HepG2 (cell line): ENCODE data around the gene RAPGEF5.

Experiments
- CBX1 ChIP-seq: IDR thresholded peaks from one replicate; pipeline ENCODE4 v1.6.1; 2016; ENCODE audit warnings: antibody characterized with exemption, low read depth
- ZBTB10 ChIP-seq: sonication (generic); formaldehyde crosslinking; IDR thresholded peaks from 2 replicates; pipeline ENCODE4 v1.4.0; 2020; ENCODE audit warnings: missing genetic modification reagents, borderline replicate concordance
- ZNF350 ChIP-seq: sonication (generic); formaldehyde crosslinking; IDR thresholded peaks from 2 replicates; pipeline ENCODE4 v1.4.0; 2020; ENCODE audit warnings: mild to moderate bottlenecking, low read depth, missing genetic modification reagents, borderline replicate concordance
- ZSCAN31 ChIP-seq: sonication (generic); formaldehyde crosslinking; IDR thresholded peaks from 2 replicates; pipeline ENCODE4 v1.5.0; 2020; ENCODE audit warnings: low read depth, mild to moderate bottlenecking, missing genetic modification reagents

DNA sequence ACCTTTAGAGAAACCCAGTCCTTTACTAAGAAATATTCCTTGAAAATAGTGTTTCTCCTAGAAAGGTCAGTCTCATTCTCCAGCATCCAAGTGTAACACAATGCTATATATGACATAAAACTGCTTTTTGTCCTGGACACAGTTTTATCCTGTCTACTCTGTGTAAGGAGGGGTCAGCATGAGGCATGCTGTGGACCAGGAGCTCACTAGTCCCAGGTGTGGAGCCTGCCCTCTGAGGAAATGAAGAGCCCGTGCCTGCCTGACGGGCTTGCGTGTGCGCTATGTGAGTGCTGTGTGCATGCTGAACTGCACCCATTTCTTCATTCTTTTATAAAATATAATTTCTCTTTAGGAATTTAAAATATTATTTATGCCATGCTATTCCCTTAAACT, 228.4 kb downstream of the RAPGEF5 start:
- TF ChIP-seq ZSCAN31 (CRISPR knock-in tag) (no peak), CBX1 (no peak), ZBTB10 (CRISPR knock-in tag) (no peak), ZNF350 (CRISPR knock-in tag) (no peak)
